Right forelimb (tissue), 1 donor: Measurements from ENCODE around the gene UGT1A10.
"Not testable (repeated sequence)": the region's sequence is repeated elsewhere in the genome, so short reads cannot be mapped to it uniquely, and the experiment has no call there.

ENCODE experiments used
- DNase-seq: peaks from one replicate; pipeline ENCODE4 v3.0.0-alpha.2; 2018

UGT1A10 gene

GRCh38 chr2:233636306-233636705 lies at the start of gene UGT1A10:
UGT1A10 (plus strand) TSS chr2:233636448; CDS start chr2:233636523, 75 bp downstream.
- DNase-seq, result not testable (repeated sequence)

GRCh38 chr2:233588400-233588799 lies 47.8 kb upstream of the UGT1A10 start:
- no peak for DNase-seq

DNA sequence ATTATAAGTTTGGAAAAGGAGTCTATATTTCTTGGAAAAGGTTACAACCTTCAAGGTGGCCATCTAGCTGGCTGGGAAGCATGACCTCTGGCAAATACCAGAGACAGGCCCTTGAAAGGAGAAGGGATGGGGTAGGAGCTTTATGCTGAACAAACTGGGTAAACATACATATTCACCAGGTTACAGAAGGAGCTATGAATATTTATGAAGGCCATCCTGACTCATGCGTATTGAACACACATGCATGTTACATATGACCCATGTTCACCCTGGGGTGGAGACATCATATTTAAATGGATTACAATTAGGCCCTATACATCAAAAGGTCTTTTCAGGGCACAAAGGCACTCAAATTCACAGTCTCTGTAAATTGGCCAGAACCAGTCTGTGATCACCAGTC lies 43.5 kb upstream of the UGT1A10 start:
- not testable (repeated sequence) for DNase-seq

- DNase-seq, result no peak
These were observed 43.0 kb upstream of the UGT1A10 start for GRCh38 chr2:233593201-233593600.

DNA sequence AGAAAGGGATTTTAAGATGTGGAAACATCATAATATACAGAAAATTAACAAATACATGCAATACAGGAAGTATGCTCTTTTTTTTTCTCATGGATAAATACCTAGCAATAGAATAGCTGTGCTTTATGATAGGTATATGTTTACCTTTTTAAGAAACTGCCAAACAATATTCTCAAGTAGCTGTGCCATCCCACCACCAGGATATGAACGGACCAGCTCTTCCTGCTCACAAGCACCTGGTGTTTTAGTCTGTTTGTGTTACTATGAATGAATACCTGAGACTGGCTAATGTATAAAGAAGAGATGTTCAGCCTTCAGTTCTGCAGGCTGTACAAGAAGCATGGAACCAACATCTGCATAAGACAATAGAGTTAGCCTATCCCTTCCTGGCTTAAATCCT lies 38.7 kb upstream of the UGT1A10 start:
- no peak for DNase-seq

GRCh38 chr2:233598952-233599351 lies 37.3 kb upstream of the UGT1A10 start:
- DNase-seq, result no peak

DNA sequence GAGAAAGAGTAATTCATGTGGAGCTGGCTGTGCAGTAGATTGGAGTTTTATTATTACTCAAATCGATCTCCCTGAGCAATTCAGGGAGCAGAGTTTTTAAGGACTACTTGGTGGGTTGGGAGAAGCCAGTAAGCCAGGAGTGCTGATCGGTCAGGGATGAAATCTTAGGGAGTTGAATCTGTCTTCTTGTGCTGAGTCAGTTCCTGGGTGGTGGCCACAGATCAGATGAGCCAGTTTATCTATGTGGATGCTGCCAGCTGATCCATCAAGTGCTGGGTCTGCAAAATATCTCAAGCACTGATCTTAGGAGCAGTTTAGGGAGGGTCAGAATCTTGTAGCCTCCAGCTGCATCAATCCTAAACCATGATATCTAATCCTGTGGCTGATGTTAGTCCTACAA lies 35.9 kb upstream of the UGT1A10 start:
- DNase-seq, result no peak

DNA sequence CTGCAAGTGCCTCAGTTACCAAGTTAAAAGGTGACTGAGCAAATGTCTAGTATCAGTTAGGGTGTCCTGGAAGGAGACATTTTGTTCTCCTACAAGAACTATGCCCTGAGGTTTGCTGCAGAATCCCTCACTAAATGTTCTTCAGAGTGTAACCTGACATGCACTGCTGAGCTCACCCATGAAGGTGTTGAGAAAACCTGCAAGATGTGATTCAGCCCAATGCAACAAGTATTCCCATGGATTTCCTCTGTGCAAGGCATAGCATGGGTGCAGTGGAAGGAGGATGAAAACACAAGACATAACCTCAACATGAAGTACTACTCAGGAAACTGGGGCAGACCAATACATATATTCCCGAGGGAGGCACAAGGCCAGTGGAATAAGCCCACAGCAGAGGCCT lies 34.2 kb upstream of the UGT1A10 start:
- DNase-seq, result no peak

DNA sequence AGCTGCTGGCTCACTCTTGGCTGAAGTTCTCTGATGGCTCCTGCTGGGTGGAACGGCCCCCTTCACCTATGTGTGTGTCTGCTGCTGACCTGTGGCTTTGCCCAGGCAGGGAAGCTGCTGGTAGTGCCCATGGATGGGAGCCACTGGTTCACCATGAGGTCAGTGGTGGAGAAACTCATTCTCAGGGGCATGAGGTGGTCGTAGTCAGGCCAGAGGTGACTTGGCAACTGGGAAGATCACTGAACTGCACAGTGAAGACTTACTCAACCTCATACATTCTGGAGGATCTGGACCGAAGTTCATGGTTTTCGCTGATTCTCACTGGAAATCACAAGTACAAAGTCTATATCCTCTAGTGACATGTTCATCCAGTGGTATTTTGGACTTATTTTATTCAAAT lies 32.7 kb upstream of the UGT1A10 start:
- no peak for DNase-seq

DNA sequence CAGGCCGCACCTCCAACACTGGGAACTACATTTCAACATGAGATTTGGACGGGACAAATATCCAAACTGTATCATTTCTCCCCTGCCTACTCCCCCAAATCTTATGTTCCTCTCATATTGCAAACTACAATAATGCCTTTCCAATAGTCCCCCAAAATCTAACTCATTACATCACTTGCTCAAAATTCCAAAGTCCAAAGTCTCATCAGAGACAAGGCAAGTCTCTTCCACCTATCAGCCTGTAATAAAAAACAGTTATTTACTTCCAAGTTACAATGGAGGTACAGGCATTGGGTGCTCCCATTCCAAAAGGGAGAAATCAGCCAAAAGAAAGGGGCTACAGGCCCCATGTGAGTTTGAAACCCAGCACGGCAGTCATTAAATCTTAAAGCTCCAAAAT lies 31.4 kb upstream of the UGT1A10 start:
- DNase-seq, result no peak

DNA sequence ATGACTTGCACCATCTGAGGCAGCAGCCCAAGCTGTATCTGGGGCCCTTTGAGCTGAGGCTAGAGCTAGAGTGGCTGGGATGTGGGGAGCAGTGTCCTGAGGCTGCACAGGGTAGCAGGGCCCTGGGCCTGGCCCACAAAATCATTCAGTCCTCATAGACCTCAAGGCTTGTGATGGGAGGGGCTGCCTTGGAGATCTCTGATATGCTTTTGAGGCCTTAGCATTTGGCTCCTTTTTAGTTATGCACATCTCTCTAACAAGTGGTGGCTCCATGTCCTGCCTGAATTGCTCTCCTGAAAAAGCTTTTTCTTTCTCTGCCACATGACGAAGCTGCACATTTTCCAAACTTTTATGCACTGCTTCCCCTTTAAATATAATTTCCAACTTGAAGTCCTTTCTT lies 30.6 kb upstream of the UGT1A10 start:
- DNase-seq, result no peak

DNA sequence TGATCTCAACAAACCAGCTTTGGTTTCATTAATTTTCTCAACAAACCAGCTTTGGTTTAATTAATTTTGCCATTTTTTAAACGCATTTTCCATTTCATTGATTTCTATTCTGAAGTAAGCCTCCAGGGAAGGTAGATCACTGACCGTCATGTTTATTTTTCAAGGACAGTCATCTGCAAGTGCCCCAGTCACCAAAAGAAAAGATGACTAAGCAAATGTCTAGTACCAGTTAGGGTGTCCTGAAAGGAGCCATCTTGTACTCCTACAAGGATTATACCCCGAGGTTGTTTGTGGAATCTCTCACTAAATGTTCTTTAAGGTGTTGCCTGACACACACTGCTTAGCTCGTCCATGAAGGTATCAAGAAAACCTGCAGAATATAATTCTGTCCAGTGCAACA lies 25.0 kb upstream of the UGT1A10 start:
- no peak for DNase-seq

GRCh38 chr2:233617476-233617875 lies 18.8 kb upstream of the UGT1A10 start, which contains the start of gene UGT1A8:
UGT1A8 (plus strand) TSS chr2:233617633; CDS start chr2:233617708, 75 bp downstream.
- DNase-seq, result not testable (repeated sequence)

GRCh38 chr2:233620204-233620603 lies 16.0 kb upstream of the UGT1A10 start:
- DNase-seq, result no peak

DNA sequence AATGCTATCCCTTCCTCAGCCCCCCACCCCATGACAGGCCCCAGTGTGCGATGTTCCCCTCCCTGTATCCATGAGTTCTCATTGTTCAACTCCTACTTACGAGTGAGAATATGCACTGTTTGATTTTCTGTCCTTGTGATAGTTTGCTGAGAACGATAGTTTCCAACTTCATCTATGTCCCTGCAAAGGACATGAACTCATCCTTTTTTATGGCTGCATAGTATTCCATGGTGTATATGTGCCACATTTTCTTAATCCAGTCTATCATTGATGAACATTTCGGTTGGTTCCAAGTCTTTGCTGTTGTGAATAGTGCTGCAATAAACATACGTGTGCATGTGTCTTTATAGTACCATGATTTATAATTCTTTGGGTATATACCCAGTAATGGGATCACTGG lies 14.4 kb upstream of the UGT1A10 start:
- not testable (repeated sequence) for DNase-seq

DNA sequence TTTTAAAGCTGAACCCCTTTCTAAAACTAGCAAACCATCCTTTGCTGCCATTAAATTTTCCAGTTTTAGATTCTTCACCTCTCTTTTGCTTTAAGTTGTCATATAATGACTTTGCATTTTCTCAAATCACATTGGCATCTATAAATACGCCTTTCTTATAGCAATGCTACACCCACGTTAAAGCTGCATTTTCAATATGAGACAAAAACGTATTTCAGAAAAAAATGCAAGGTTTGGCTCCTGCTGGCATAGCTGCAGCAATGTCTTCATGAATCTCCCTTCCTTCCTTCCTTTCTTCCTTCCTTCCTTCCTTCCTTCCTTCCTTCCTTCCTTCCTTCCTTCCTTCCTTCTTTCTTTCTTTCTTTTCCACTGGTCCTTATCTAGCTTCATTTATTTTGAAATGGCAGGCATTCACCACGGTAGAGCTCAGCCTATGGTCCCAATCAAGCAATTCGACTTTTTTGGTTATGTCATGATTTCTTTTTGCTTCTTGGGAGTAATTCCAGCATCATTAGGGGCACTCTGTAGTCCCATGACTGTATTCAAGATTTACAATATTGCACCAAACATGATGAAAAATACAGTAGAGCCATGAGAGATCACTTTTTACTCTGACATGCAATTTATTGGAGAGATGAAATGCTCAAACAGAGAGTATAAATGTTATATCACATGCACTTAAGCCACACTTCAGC lies 8.8 kb upstream of the UGT1A10 start:
- no peak for DNase-seq

DNA sequence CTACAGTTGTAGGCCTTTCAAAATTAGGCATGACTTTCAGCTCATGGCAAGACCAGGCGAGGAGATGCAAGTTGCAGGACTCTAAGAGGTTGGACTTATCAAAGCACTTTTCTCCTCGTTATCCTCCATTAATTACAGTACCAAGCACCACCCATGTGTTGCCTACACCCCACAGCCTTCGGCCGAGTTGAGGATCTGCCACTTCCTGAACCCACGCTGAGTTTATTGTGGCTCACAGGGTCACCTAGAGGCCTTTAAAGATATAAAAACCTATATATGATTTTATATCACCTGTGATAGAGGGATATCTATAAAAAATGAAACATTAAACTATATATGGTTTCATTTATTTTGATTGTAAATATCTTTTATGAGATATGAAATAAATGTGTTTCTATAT lies 2.6 kb downstream of the UGT1A10 start:
- DNase-seq, result no peak

- no peak for DNase-seq
These were observed 3.6 kb downstream of the UGT1A10 start for GRCh38 chr2:233639860-233640259.

DNA sequence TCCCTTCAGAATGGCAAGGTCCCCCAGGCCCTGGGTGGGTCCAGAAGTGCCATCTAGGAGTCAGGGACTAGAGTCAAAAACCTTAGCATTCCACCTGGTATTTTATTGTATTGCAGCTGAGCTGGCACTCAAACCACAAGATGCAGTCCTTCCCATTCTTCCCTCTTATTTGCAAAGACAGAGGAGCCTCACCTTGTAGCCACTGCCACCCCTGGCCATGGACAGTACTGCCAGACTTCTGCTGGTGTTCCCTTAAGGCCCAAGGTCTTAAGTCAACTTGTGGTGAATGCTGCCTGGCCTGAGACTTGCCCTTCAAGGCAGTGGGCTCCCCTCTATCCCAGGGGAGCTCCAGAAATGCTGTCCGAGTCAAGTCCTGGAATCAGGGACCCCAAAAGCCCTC lies 6.9 kb downstream of the UGT1A10 start:
- DNase-seq, result no peak

- not testable (repeated sequence) for DNase-seq
These were observed 9.8 kb downstream of the UGT1A10 start for GRCh38 chr2:233646033-233646432.

GRCh38 chr2:233650981-233651380 lies 14.7 kb downstream of the UGT1A10 start:
- DNase-seq, result no peak

DNA sequence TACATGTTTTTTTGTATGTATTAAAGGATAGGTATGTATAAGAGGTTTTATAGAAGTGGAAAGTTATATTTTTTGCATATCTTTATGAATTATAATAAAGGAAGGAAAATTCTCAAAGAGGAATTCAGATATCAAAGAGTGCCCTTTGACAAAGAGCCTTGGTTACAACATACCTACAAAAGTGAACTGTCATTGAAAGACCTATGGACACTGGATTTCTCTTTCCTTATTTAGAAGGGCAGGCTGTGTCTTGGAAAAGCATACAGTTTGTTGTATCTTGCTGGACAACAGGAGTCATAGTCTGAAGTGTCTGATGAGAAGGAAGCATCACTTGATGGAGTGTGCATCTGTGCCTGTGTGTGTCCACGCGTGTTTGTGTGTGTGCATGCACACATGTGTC lies 15.2 kb downstream of the UGT1A10 start:
- DNase-seq, result no peak

- no peak for DNase-seq
These were observed 18.3 kb downstream of the UGT1A10 start for GRCh38 chr2:233654501-233654900.

DNA sequence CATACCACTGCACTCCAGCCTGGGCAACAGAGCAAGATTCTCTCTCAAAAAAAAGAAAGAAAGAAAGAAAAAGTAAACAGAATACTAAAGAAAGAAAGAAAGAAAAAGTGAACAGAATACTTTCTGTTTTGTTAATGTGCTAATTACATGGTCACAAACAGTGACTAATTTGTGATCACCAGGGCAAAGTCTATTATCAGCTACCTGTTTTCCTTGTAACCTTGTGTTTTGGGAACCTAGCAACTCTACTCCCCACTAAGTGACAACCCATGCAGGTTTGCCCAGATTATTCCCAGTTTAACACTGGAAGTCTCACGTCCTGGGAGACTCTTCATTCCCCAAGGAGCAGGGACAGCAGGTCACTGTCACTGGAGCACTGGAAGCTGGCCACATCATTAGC lies 18.8 kb downstream of the UGT1A10 start:
- DNase-seq, result no peak

DNA sequence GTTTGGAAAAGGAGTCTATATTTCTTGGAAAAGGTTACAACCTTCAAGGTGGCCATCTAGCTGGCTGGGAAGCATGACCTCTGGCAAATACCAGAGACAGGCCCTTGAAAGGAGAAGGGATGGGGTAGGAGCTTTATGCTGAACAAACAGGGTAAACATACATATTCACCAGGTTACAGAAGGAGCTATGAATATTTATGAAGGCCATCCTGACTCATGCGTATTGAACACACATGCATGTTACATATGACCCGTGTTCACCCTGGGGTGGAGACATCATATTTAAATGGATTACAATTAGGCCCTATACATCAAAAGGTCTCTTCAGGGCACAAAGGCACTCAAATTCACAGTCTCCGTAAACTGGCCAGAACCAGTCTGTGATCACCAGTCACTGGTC lies 19.7 kb downstream of the UGT1A10 start:
- DNase-seq, result not testable (repeated sequence)
